Motor neuron (in vitro differentiated cells): ENCODE data around the gene SUPT4H1. TPM values are rescaled to one million over a fixed set of nuclear protein-coding genes. Genes with fewer than 3 reads are reported as not detected.

Source experiments
- ATAC-seq, 8 experiments: fragments of 200-7000 bp; cut with Tn5 transposase; replicated peaks in 6 of 8; 2 replicates each; pipeline ENCODE4 v1.8.0; 2021; ENCODE audit warnings: mild to moderate bottlenecking in 8 of 8, moderate library complexity in 8 of 8
- H3K27ac ChIP-seq, 2 donors: fragments of 250-450 bp; sonication (Bioruptor Pico); 2 replicates each; pipeline ENCODE4 v1.9.0; 2021; ENCODE audit warnings: antibody characterized with exemption in 2 of 2, mild to moderate bottlenecking in 2 of 2, moderate library complexity in 1 of 2
- H3K4me1 ChIP-seq, 2 donors: fragments of 250-450 bp; sonication (Bioruptor Pico); replicated peaks in 1 of 2; 2 replicates each; pipeline ENCODE4 v1.6.1; 2021; ENCODE audit warnings: antibody characterized with exemption in 2 of 2, mild to moderate bottlenecking in 2 of 2, moderate library complexity in 1 of 2
- H3K4me3 ChIP-seq, 5 donors: fragments of 250-450 bp; sonication (Bioruptor Pico); 2 replicates each; pipeline ENCODE4 v1.9.0; 2021; ENCODE audit warnings: antibody characterized with exemption in 5 of 5, mild to moderate bottlenecking in 5 of 5, moderate library complexity in 4 of 5
- WGBS, 10 experiments: fragments of 450-650 bp; shearing (Covaris generic); methylation state at CpG; one replicate each; pipeline ENCODE4 v1.0.0; 2022; 5-methylcytosine and 5-hydroxymethylcytosine counted together
- in situ Hi-C, 9 experiments: fragments of 400-800 bp; cut with MboI; loops; one replicate each; pipeline ENCODE4 v1.15.0; 2021; ENCODE audit warnings: low sequenced_read_pairs in 9 of 9, low pct_unique_long_range_greater_than_20kb in 2 of 9; ENCODE audit not compliant: unreplicated experiment in 9 of 9
- total RNA-seq, 8 experiments: library from RNA; unstranded; fragments of 300-600 nt; gene quantifications; 2 replicates each; pipeline versions ENCODE4 v1.2.3 to v1.2.4, GENCODE V29; 2022

The SUPT4H1 gene
- total RNA-seq, 8 experiments from 2014 or later = 47.7 to 87.5 (median 62.3) TPM

GRCh38 chr17:58365185-58365979, 13.4 kb upstream of the SUPT4H1 start:
- in situ Hi-C loops = no loop called here
- Histone ChIP-seq H3K4me1 (no peaks in the 10 kb centered on the region), H3K27ac (no peak overlapping the region), H3K4me3 (no peak overlapping the region)
- ATAC-seq = no peak

GRCh38 chr17:58364270-58364942, 12.4 kb upstream of the SUPT4H1 start:
- 0 to 89% (median 20%) methylated on average over 1 to 3 of the region's 7 CpGs; no CpG with 5 or more reads in 5 of the 10 experiments for WGBS, 10 experiments
- ATAC-seq = peak in 2 of 8 experiments; percentile 24 to 67
- in situ Hi-C loops = no loop called here
- H3K27ac ChIP-seq = no peak overlapping the region
- H3K4me1 ChIP-seq = no peaks in the 10 kb centered on the region
- H3K4me3 ChIP-seq = no peak overlapping the region

- Histone ChIP-seq H3K4me3 (no peak overlapping the region), H3K4me1 (no peaks in the 10 kb centered on the region), H3K27ac (no peak overlapping the region)
- 0 to 100% (median 67%) methylated on average over 1 to 4 of the region's 8 CpGs; no CpG with 5 or more reads in 4 of the 10 experiments for WGBS, 10 experiments
- in situ Hi-C loops = no loop called here
- no peak for ATAC-seq
Observed at GRCh38 chr17:58363457-58364185, 11.6 kb upstream of the SUPT4H1 start.

GRCh38 chr17:58362368-58363014, 10.5 kb upstream of the SUPT4H1 start:
- in situ Hi-C loops = no loop called here
- Histone ChIP-seq H3K4me1 (no peaks in the 10 kb centered on the region), H3K27ac (no peak overlapping the region), H3K4me3 (no peak overlapping the region)
- no peak for ATAC-seq
- WGBS, 10 experiments = 54 to 95% (median 87%) methylated on average over 1 to 9 of the region's 16 CpGs; no CpG with 5 or more reads in 1 of the 10 experiments

- in situ Hi-C loops = no loop called here
- no peak overlapping the region for H3K27ac ChIP-seq
- ATAC-seq = peak in 1 of 8 experiments; percentile 13
- H3K4me3 ChIP-seq = no peak overlapping the region
- H3K4me1 ChIP-seq = no peaks in the 10 kb centered on the region
- WGBS, 10 experiments = 0 to 100% (median 61%) methylated on average over 1 to 5 of the region's 5 CpGs; no CpG with 5 or more reads in 1 of the 10 experiments
Observed at GRCh38 chr17:58360296-58361063, 8.5 kb upstream of the SUPT4H1 start.

- in situ Hi-C loops = no loop called here
- 30 to 100% (median 71%) methylated on average over 1 to 3 of the region's 16 CpGs; no CpG with 5 or more reads in 2 of the 10 experiments for WGBS, 10 experiments
- Histone ChIP-seq H3K4me3 (no peak overlapping the region), H3K27ac (no peak overlapping the region), H3K4me1 (no peaks in the 10 kb centered on the region)
- no peak for ATAC-seq
Observed at GRCh38 chr17:58358408-58359172, 6.6 kb upstream of the SUPT4H1 start.

- in situ Hi-C loops = no loop called here
- ATAC-seq = no peak
- peaks cover 0 to 5% of the 10 kb centered on the region in 2 donors for H3K4me1 ChIP-seq
- no peak overlapping the region for H3K4me3 ChIP-seq
- WGBS, 10 experiments = 50 to 87% (median 74%) methylated on average over 2 to 4 of the region's 22 CpGs; no CpG with 5 or more reads in 5 of the 10 experiments
- H3K27ac ChIP-seq = no peak overlapping the region
Observed at GRCh38 chr17:58357312-58358297, 5.6 kb upstream of the SUPT4H1 start.

- WGBS, 10 experiments = 13 to 100% (median 90%) methylated on average over 1 of the region's 1 CpG; no CpG with 5 or more reads in 4 of the 10 experiments
- in situ Hi-C loops = no loop called here
- Histone ChIP-seq H3K4me1 (peaks cover 1 to 5% of the 10 kb centered on the region in 2 donors), H3K27ac (no peak overlapping the region), H3K4me3 (no peak overlapping the region)
- no peak for ATAC-seq
Observed at GRCh38 chr17:58356231-58356630, 4.2 kb upstream of the SUPT4H1 start.

GRCh38 chr17:58354541-58355216, 2.7 kb upstream of the SUPT4H1 start:
- in situ Hi-C loops = no loop called here
- 0 to 64% (median 61%) methylated on average over 3 to 4 of the region's 6 CpGs; no CpG with 5 or more reads in 5 of the 10 experiments for WGBS, 10 experiments

GRCh38 chr17:58353389-58353825, 1.4 kb upstream of the SUPT4H1 start:
- in situ Hi-C loops = no loop called here
- peak overlapping the region in 1 of 5 donors; percentile 73 for H3K4me3 ChIP-seq
- peaks cover 4 to 9% of the 10 kb centered on the region in 2 donors for H3K4me1 ChIP-seq
- no peak for ATAC-seq
- whole genome bisulfite sequencing, 10 experiments = 36 to 100% (median 81%) methylated on average over 2 to 4 of the region's 4 CpGs
- H3K27ac ChIP-seq = no peak overlapping the region

More at GRCh38 chr17:58354541-58355216, 2.7 kb upstream of the SUPT4H1 start:
- H3K4me1 ChIP-seq = peaks cover 4 to 9% of the 10 kb centered on the region in 2 donors
- no peak overlapping the region for H3K4me3 ChIP-seq
- no peak for ATAC-seq
- no peak overlapping the region for H3K27ac ChIP-seq
